ENCODE data around the gene RP9. TPM values are rescaled to one million over a fixed set of nuclear protein-coding genes. Genes with fewer than 3 reads are reported as not detected.

RP9 gene
- total RNA-seq, 4 donors from 2014 or later, result 6.5 to 16.9 (median 9.3) TPM

DNA sequence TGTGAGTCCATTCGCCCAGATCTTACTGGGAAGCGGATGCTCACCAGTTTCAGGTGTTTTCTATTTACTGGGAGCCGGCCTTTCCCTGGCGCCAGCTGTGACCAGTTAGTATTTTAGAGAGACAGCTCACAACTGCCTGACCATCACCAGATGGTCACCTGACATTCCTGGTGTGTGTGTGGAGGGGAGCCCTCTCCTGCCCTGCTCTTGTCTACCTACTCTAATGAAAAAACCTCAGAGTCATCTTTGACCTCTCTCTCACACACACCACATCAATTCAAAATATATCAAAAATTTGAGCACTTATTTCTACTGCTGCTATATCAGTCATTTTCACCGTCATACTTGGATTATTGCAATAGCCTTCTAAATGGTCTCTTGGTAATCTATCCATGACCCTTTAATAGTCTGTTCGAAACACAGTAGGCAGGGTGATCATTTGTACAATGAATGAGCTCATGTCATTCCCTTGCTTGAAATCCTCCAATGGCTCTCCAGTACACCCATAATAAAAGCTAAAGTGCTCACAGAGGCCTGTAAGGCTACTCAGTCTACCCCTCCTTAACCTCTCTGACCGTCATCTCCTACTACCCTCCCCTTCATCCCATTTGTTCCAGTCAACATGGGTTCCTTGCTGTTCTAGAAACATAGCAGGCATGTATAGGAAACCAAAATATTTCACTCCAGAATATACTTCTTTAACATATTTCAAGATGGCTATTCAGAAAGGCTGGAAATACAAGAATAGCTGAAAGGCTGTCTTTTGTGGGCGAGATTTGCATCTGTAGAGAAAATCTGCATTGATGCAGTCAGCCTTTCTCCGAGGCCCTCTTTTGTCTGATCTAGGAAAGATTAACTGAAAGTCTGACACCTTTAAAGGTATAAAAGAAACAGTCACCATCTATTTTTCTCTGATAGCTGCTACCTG, 29.2 kb downstream of the RP9 start:
- Histone ChIP-seq H3K4me1 (no peaks in the 10 kb centered on the region), H3K4me3 (no peak overlapping the region), H3K27me3 (no peaks in the 10 kb centered on the region), H3K27ac (no peak overlapping the region), H3K9me3 (no peaks in the 10 kb centered on the region), H3K36me3 (no peaks in the 10 kb centered on the region)
- DNase-seq (ENCODE audit: low spot score in 2 of 2), result no peak
- 87% methylated on average over 9 of the region's 9 CpGs for WGBS
- TF ChIP-seq POLR2AphosphoS5 (IDR thresholded peaks at IDR 0.05), result no peak
- no peak for TF ChIP-seq POLR2A (IDR thresholded peaks at IDR 0.05)
- TF ChIP-seq EP300 (IDR thresholded peaks at IDR 0.05), result no peak
- TF ChIP-seq CTCF (IDR thresholded peaks at IDR 0.05), result no peak

- Histone ChIP-seq H3K27ac (no peak overlapping the region), H3K9me3 (no peaks in the 10 kb centered on the region), H3K36me3 (no peaks in the 10 kb centered on the region), H3K27me3 (no peaks in the 10 kb centered on the region), H3K4me3 (no peak overlapping the region), H3K4me1 (no peaks in the 10 kb centered on the region)
- no peak for DNase-seq (ENCODE audit: low spot score in 2 of 2)
- TF ChIP-seq POLR2AphosphoS5 (IDR thresholded peaks at IDR 0.05) (no peak), POLR2A (IDR thresholded peaks at IDR 0.05) (no peak), EP300 (IDR thresholded peaks at IDR 0.05) (no peak), CTCF (IDR thresholded peaks at IDR 0.05) (no peak)
- WGBS, result 66% methylated on average over 2 of the region's 2 CpGs
Observed at GRCh38 chr7:33079096-33079495, 30.1 kb downstream of the RP9 start.

DNA sequence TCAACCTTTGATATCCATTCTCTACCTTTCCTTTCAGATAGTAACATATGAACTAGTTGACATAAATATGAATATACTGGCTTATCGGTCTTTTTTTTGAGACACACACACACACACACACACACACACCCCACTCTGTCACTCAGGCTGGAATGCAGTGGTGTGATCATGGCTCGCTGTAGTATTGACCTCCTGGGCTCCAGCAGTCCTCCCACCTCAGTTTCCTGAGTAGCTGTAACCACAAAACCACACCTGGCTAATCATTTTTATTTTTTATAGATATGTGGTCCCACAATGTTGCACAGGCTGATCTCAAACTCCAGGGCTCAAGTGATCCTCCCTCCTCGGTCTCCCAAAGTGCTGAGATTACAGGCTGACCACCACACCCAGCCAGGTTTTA, 32.5 kb downstream of the RP9 start:
- DNase-seq (ENCODE audit: low spot score in 2 of 2), result no peak
- Histone ChIP-seq H3K4me3 (no peak overlapping the region), H3K36me3 (no peaks in the 10 kb centered on the region), H3K4me1 (no peaks in the 10 kb centered on the region), H3K27me3 (no peaks in the 10 kb centered on the region), H3K27ac (no peak overlapping the region), H3K9me3 (no peaks in the 10 kb centered on the region)
- TF ChIP-seq POLR2A (IDR thresholded peaks at IDR 0.05) (no peak), CTCF (IDR thresholded peaks at IDR 0.05) (no peak), EP300 (IDR thresholded peaks at IDR 0.05) (no peak), POLR2AphosphoS5 (IDR thresholded peaks at IDR 0.05) (no peak)
- WGBS, result 80% methylated on average over 3 of the region's 3 CpGs

DNA sequence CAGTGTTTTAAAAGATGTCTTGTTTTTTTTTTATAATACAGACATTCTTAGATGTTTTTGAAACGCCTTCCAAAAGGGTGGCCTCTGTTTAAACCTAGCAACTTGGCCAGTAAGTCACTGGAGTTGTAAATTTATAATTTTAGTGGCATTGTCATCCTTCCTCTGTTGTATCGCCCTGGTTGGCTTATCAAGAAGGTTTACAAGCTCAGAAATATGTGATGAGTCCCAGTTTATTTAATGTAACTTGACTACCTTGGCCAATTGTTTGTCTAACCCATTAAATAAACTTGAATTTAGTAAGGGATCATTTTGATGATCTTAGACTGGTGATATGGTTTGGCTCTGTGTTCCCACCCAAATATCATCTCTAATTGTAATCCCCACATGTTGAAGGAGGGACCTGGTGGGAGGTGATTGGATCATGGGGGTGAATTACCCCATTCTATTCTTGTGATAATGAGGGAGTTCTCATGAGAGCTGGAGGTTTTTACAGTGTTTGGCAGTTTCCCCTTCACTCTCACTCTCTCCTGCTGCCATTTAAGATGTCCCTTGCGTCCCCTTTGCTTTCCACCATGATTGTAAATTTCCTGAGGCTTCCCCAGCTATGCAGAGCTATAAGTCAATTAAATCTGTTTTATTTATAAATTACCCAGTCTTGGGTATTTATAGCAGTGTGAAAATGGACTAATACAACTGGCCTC, 33.2 kb downstream of the RP9 start:
- Histone ChIP-seq H3K27me3 (no peaks in the 10 kb centered on the region), H3K27ac (no peak overlapping the region), H3K36me3 (no peaks in the 10 kb centered on the region), H3K4me3 (no peak overlapping the region), H3K9me3 (no peaks in the 10 kb centered on the region), H3K4me1 (no peaks in the 10 kb centered on the region)
- 80% methylated on average over 3 of the region's 3 CpGs for WGBS
- TF ChIP-seq CTCF (IDR thresholded peaks at IDR 0.05), result no peak
- no peak for TF ChIP-seq EP300 (IDR thresholded peaks at IDR 0.05)
- DNase-seq (ENCODE audit: low spot score in 2 of 2), result no peak

DNA sequence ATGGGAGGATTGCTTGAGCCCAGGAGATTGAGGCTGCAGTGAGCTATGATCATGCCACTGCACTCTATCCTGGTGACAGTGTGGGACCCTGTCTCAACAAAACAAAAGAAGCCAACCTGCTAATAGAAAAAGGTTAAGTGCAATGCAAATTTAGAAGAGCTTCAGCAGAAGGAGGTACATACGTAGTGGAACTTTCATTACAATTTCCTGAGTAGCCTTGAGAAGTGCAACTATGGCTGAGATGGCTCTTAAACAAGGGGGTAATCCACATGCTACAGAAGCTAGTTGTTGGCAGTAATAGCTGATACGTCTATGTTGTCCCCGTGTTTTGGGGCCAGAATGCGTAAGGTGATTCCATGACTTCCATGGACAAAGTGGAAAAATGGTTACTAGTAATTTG, 36.0 kb downstream of the RP9 start:
- WGBS, result 95% methylated on average over 4 of the region's 4 CpGs
- Histone ChIP-seq H3K27me3 (no peaks in the 10 kb centered on the region), H3K27ac (no peak overlapping the region), H3K9me3 (no peaks in the 10 kb centered on the region), H3K4me3 (no peak overlapping the region), H3K4me1 (no peaks in the 10 kb centered on the region), H3K36me3 (no peaks in the 10 kb centered on the region)
- DNase-seq (ENCODE audit: low spot score in 2 of 2), result no peak
- TF ChIP-seq CTCF (IDR thresholded peaks at IDR 0.05) (no peak), POLR2AphosphoS5 (IDR thresholded peaks at IDR 0.05) (no peak), EP300 (IDR thresholded peaks at IDR 0.05) (no peak), POLR2A (IDR thresholded peaks at IDR 0.05) (no peak)
